Measurements from ENCODE around the gene GANAB. TPM values are rescaled to one million over a fixed set of nuclear protein-coding genes. Genes with fewer than 3 reads are reported as not detected.

The GANAB gene
- total and polyA plus RNA-seq, 2 of the 13 experiments (the other 11 are each of a cell fraction or from before 2014, with no cell fraction given): 99.5 to 234 TPM

GRCh38 chr11:62666259-62666926 lies 20.0 kb upstream of the GANAB start (continued):
- TF ChIP-seq SPEN (CRISPR knock-in tag; IDR thresholded peaks at IDR 0.05; ENCODE audit: low read depth) (peak; percentile 9; the same call in 1 of the 2 replicates), ZNF501 (CRISPR knock-in tag; IDR thresholded peaks at IDR 0.05) (no peak), ZMAT3 (CRISPR knock-in tag; conservative IDR thresholded peaks at IDR 0.05) (no peak), ZFP37 (CRISPR knock-in tag; IDR thresholded peaks at IDR 0.05; ENCODE audit: borderline replicate concordance) (no peak), ZNF296 (CRISPR knock-in tag; conservative IDR thresholded peaks at IDR 0.05) (0 out of 2 replicates have a peak, but pooled peaks have one; percentile 32), ZNF605 (CRISPR knock-in tag; IDR thresholded peaks at IDR 0.05) (0 out of 2 replicates have a peak, but pooled peaks have one; percentile 51), ZNF143 (CRISPR knock-in tag; IDR thresholded peaks at IDR 0.05) (peak; percentile 37; the same call in 1 of the 2 replicates), ZIK1 (CRISPR knock-in tag; IDR thresholded peaks at IDR 0.05; ENCODE audit: borderline replicate concordance, low read depth) (no peak), ZNF75D (CRISPR knock-in tag; IDR thresholded peaks at IDR 0.05; ENCODE audit: borderline replicate concordance) (no peak), SRSF1 (optimal IDR thresholded peaks at IDR 0.05; ENCODE audit: low read depth, low read length) (peak; percentile 43), ZNF232 (CRISPR knock-in tag; IDR thresholded peaks at IDR 0.05; ENCODE audit: borderline replicate concordance) (0 out of 2 replicates have a peak, but pooled peaks have one; percentile 50), ONECUT2 (CRISPR knock-in tag; IDR thresholded peaks at IDR 0.05) (no peak), ZNF709 (CRISPR knock-in tag; IDR thresholded peaks at IDR 0.05) (0 out of 2 replicates have a peak, but pooled peaks have one; percentile 9), ESRRA (CRISPR knock-in tag; IDR thresholded peaks at IDR 0.05; ENCODE audit: low read depth) (no peak), ISX (CRISPR knock-in tag; conservative IDR thresholded peaks at IDR 0.05) (0 out of 2 replicates have a peak, but pooled peaks have one; percentile 45), JARID2 (CRISPR knock-in tag; IDR thresholded peaks at IDR 0.05; ENCODE audit: insufficient replicate concordance) (peak; percentile 12), CBFB (CRISPR knock-in tag; IDR thresholded peaks at IDR 0.05) (no peak), TOPORS (CRISPR knock-in tag; IDR thresholded peaks at IDR 0.05) (no peak), MAF1 (CRISPR knock-in tag; IDR thresholded peaks at IDR 0.05; ENCODE audit: borderline replicate concordance) (0 out of 2 replicates have a peak, but pooled peaks have one; percentile 49), AGO2 (optimal IDR thresholded peaks at IDR 0.05; ENCODE audit: low read depth, low read length) (peak; percentile 89), TAF1 (CRISPR knock-in tag; IDR thresholded peaks at IDR 0.05) (no peak), PHF20 (CRISPR knock-in tag; IDR thresholded peaks at IDR 0.05) (peak; percentile 26; the same call in 1 of the 2 replicates)
- TF ChIP-seq, protein P1, sequence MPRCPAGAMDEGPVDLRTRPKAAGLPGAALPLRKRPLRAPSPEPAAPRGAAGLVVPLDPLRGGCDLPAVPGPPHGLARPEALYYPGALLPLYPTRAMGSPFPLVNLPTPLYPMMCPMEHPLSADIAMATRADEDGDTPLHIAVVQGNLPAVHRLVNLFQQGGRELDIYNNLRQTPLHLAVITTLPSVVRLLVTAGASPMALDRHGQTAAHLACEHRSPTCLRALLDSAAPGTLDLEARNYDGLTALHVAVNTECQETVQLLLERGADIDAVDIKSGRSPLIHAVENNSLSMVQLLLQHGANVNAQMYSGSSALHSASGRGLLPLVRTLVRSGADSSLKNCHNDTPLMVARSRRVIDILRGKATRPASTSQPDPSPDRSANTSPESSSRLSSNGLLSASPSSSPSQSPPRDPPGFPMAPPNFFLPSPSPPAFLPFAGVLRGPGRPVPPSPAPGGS (CRISPR knock-in tag; IDR thresholded peaks at IDR 0.05): no peak
